GF-D8 (cell line): ENCODE data around the gene WDR59.
A peak's percentile ranks its signal among the peaks of the same experiment; 100 is the strongest.
"Not testable (repeated sequence)": the region's sequence is repeated elsewhere in the genome, so short reads cannot be mapped to it uniquely, and the experiment has no call there.

Experiments
- DNase-seq: peaks from one replicate; lab custom pipeline; 2025; lab: John Stamatoyannopoulos, UW

WDR59 gene

GRCh38 chr16:75011634-75012307 lies 26.8 kb upstream of the WDR59 start:
- DNase-seq: no peak

- no peak for DNase-seq
These were observed 25.5 kb upstream of the WDR59 start for GRCh38 chr16:75010427-75010826.

- DNase-seq: no peak
These were observed 22.5 kb upstream of the WDR59 start for GRCh38 chr16:75007443-75007842.

- no peak for DNase-seq
These were observed 20.8 kb upstream of the WDR59 start for GRCh38 chr16:75005697-75006096.

- DNase-seq: no peak
These were observed 19.5 kb upstream of the WDR59 start for GRCh38 chr16:75004460-75004859.

GRCh38 chr16:75003931-75004330 lies 19.0 kb upstream of the WDR59 start:
- DNase-seq: no peak

- DNase-seq: peak; percentile 86
These were observed 17.6 kb upstream of the WDR59 start for GRCh38 chr16:75002474-75002873.

- DNase-seq: no peak
These were observed 15.7 kb upstream of the WDR59 start for GRCh38 chr16:75000481-75001081.

- no peak for DNase-seq
These were observed 14.9 kb upstream of the WDR59 start for GRCh38 chr16:74999609-75000480.

GRCh38 chr16:74999219-74999608 lies 14.3 kb upstream of the WDR59 start:
- no peak for DNase-seq

- DNase-seq: peak; percentile 33
These were observed 13.7 kb upstream of the WDR59 start, which contains the start of gene ZNRF1 for GRCh38 chr16:74998481-74999218. Gene ZNRF1, plus strand, starts transcription at chr16:74999024. Its CDS starts 648 bp downstream, at chr16:74999672.

- DNase-seq: no peak
These were observed 12.1 kb upstream of the WDR59 start for GRCh38 chr16:74997042-74997491.

GRCh38 chr16:74995986-74996385 lies 11.1 kb upstream of the WDR59 start:
- DNase-seq: no peak

GRCh38 chr16:74991593-74992403 lies 6.9 kb upstream of the WDR59 start:
- no peak for DNase-seq

- DNase-seq: no peak
These were observed 6.3 kb upstream of the WDR59 start for GRCh38 chr16:74991268-74991592.

- no peak for DNase-seq
These were observed 5.9 kb upstream of the WDR59 start for GRCh38 chr16:74990832-74991231.

GRCh38 chr16:74989864-74990263 lies 4.9 kb upstream of the WDR59 start:
- DNase-seq: not testable (repeated sequence)

GRCh38 chr16:74987027-74987681 lies 2.2 kb upstream of the WDR59 start:
- no peak for DNase-seq

- no peak for DNase-seq
These were observed 762 bp downstream of the WDR59 start for GRCh38 chr16:74984194-74984528.

GRCh38 chr16:74982256-74982655 lies 2.7 kb downstream of the WDR59 start:
- DNase-seq: no peak

GRCh38 chr16:74975591-74975990 lies 9.3 kb downstream of the WDR59 start:
- no peak for DNase-seq
